Astrocyte (in vitro differentiated cells and primary cell): ENCODE data around the gene KIF5A. TPM values are rescaled to one million over a fixed set of nuclear protein-coding genes. Genes with fewer than 3 reads are reported as not detected.

ENCODE experiments used
- DNase-seq: peaks from one replicate; pipeline ENCODE4 v3.0.0-alpha.2; 2010; ENCODE audit warnings: low read depth
- FAIRE-seq: peaks from 2 replicates; lab custom pipeline; 2011; peaks lifted over from hg19 to GRCh38; lab: Jason Lieb, UNC
- H2AFZ ChIP-seq: 2 replicates; pipeline ENCODE4 v1.6.0; 2012; ENCODE audit warnings: low read depth, low read length, inconsistent platforms
- H3K27ac ChIP-seq: 2 replicates; pipeline ENCODE4 v1.5.1; 2011; ENCODE audit warnings: low read depth, low read length, inconsistent platforms
- H3K27me3 ChIP-seq: 2 replicates; pipeline ENCODE4 v1.6.0; 2011; ENCODE audit warnings: low read length, inconsistent platforms; ENCODE audit not compliant: insufficient read depth
- H3K36me3 ChIP-seq: 2 replicates; pipeline ENCODE4 v1.5.1; 2011; ENCODE audit warnings: low read length, inconsistent platforms; ENCODE audit not compliant: insufficient read depth
- H3K4me1 ChIP-seq: 2 replicates; pipeline ENCODE4 v1.5.1; 2011; ENCODE audit warnings: low read length, inconsistent platforms; ENCODE audit not compliant: insufficient read depth
- H3K4me2 ChIP-seq: 2 replicates; pipeline ENCODE4 v1.6.0; 2012; ENCODE audit warnings: low read length, inconsistent platforms
- H3K4me3 ChIP-seq: 2 replicates; pipeline ENCODE4 v1.5.1; 2011; ENCODE audit warnings: low read depth, mild to moderate bottlenecking, low read length, inconsistent platforms; ENCODE audit not compliant: insufficient read depth
- H3K79me2 ChIP-seq: 2 replicates; pipeline ENCODE4 v1.6.0; 2012; ENCODE audit warnings: mild to moderate bottlenecking, low read length, inconsistent platforms; ENCODE audit not compliant: insufficient read depth
- H3K9ac ChIP-seq: 2 replicates; pipeline ENCODE4 v1.6.0; 2012; ENCODE audit warnings: mild to moderate bottlenecking, low read length, inconsistent platforms
- H3K9me3 ChIP-seq: 2 replicates; pipeline ENCODE4 v1.5.1; 2012; ENCODE audit warnings: low read depth, mild to moderate bottlenecking, low read length, inconsistent platforms; ENCODE audit not compliant: insufficient read depth
- H4K20me1 ChIP-seq: 2 replicates; pipeline ENCODE4 v1.6.0; 2012; ENCODE audit warnings: low read length, inconsistent platforms; ENCODE audit not compliant: insufficient read depth
- H3K27ac Mint-ChIP-seq: one replicate; pipeline ENCODE4 v1.8.0; 2021; ENCODE audit warnings: mild to moderate bottlenecking, mixed read lengths; ENCODE audit not compliant: unreplicated experiment
- H3K27me3 Mint-ChIP-seq: one replicate; pipeline ENCODE4 v1.8.0; 2021; ENCODE audit warnings: low read depth, mixed read lengths; ENCODE audit not compliant: unreplicated experiment
- H3K36me3 Mint-ChIP-seq: one replicate; pipeline ENCODE4 v1.8.0; 2021; ENCODE audit warnings: low read depth, mixed read lengths; ENCODE audit not compliant: unreplicated experiment
- H3K4me1 Mint-ChIP-seq: one replicate; pipeline ENCODE4 v1.8.0; 2021; ENCODE audit warnings: low read depth, mixed read lengths; ENCODE audit not compliant: unreplicated experiment
- H3K4me3 Mint-ChIP-seq: one replicate; pipeline ENCODE4 v1.8.0; 2021; ENCODE audit warnings: mild to moderate bottlenecking, moderate library complexity, mixed read lengths; ENCODE audit not compliant: unreplicated experiment
- H3K9me3 Mint-ChIP-seq: one replicate; pipeline ENCODE4 v1.8.0; 2021; ENCODE audit warnings: mild to moderate bottlenecking, mixed read lengths; ENCODE audit not compliant: unreplicated experiment
- EZH2 ChIP-seq: IDR thresholded peaks from 2 replicates; pipeline ENCODE4 v1.6.1; 2012; ENCODE audit warnings: mild to moderate bottlenecking, low read length, inconsistent platforms; ENCODE audit not compliant: insufficient read depth
- total RNA-seq: library from RNA; stranded (reverse); gene quantifications from 2 replicates; pipeline ENCODE4 v1.2.1, GENCODE V29; 2021
- TF ChIP-seq, protein P1 (sequence below): IDR thresholded peaks from 2 replicates; pipeline ENCODE4 v1.5.1; 2011; ENCODE audit warnings: low read depth, mild to moderate bottlenecking, inconsistent platforms, low read length, moderate library complexity; ENCODE audit not compliant: insufficient read depth

The KIF5A gene
- total RNA-seq, 1 donor from 2014 or later = 7.2 TPM

DNA sequence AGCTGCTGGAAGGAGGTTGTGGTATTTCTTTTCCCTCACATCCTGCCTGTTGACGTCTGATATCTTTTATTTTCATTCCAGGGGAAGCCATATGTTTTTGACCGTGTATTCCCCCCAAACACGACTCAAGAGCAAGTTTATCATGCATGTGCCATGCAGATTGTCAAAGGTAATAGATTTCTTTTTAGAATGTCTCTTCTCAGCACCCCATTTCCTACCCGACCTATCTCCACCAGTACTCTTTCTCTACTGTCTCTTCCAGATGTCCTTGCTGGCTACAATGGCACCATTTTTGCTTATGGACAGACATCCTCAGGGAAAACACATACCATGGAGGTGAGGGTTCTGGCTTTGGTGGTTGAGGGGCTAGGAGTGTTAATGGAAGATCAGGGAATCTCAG is 13.5 kb downstream of the KIF5A start:
- no peak for FAIRE-seq
- H3K9me3 ChIP-seq = no peaks in the 10 kb centered on the region
- no peaks in the 10 kb centered on the region for H3K79me2 ChIP-seq
- no peak overlapping the region for H2AFZ ChIP-seq
- peaks cover 3% of the 10 kb centered on the region for H3K4me1 ChIP-seq
- TF ChIP-seq, protein P1, sequence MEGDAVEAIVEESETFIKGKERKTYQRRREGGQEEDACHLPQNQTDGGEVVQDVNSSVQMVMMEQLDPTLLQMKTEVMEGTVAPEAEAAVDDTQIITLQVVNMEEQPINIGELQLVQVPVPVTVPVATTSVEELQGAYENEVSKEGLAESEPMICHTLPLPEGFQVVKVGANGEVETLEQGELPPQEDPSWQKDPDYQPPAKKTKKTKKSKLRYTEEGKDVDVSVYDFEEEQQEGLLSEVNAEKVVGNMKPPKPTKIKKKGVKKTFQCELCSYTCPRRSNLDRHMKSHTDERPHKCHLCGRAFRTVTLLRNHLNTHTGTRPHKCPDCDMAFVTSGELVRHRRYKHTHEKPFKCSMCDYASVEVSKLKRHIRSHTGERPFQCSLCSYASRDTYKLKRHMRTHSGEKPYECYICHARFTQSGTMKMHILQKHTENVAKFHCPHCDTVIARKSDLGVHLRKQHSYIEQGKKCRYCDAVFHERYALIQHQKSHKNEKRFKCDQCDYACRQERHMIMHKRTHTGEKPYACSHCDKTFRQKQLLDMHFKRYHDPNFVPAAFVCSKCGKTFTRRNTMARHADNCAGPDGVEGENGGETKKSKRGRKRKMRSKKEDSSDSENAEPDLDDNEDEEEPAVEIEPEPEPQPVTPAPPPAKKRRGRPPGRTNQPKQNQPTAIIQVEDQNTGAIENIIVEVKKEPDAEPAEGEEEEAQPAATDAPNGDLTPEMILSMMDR = no peak
- TF ChIP-seq EZH2 = no peak
- no peak overlapping the region for H3K4me2 ChIP-seq
- Mint-ChIP-seq H3K4me1 (no peaks in the 10 kb centered on the region), H3K9me3 (peaks cover 1% of the 10 kb centered on the region), H3K27ac (no peak overlapping the region), H3K36me3 (peaks cover 19% of the 10 kb centered on the region), H3K4me3 (no peak overlapping the region), H3K27me3 (peaks cover 12% of the 10 kb centered on the region)
- no peak overlapping the region for H3K4me3 ChIP-seq
- peaks cover 4% of the 10 kb centered on the region for H3K36me3 ChIP-seq
- H4K20me1 ChIP-seq = no peaks in the 10 kb centered on the region
- no peaks in the 10 kb centered on the region for H3K27me3 ChIP-seq
- no peak overlapping the region for H3K27ac ChIP-seq
- no peak for DNase-seq
- H3K9ac ChIP-seq = no peak overlapping the region

DNA sequence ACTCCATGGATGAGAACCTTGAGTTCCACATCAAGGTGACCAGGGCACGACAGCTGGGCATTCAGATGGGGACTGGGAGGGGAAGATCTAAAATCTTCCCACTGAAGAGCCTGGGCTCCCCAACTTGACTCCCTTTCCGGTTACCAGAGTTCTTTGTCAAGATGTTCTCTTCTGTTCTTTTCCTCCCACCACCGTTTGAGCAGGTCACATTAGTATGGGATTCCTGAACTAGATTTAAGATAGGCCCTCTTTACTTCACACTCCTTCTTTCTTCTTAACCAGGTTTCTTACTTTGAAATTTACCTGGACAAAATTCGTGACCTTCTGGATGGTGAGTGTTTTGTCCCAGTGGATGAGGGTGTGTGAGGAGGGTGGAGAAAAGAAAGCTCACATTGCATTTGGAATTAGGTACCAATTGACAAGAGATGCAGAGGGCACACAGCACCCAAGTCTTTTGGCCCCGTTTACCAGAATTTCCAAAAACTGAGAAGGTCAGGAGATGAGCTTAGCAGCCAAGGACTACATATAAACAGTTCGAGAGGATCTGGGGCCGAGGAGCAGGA is 14.4 kb downstream of the KIF5A start:
- H3K4me2 ChIP-seq = no peak overlapping the region
- no peak overlapping the region for H3K27ac ChIP-seq
- Mint-ChIP-seq H3K36me3 (peaks cover 27% of the 10 kb centered on the region), H3K4me1 (no peaks in the 10 kb centered on the region), H3K9me3 (peaks cover 1% of the 10 kb centered on the region), H3K27ac (no peak overlapping the region), H3K27me3 (peaks cover 12% of the 10 kb centered on the region), H3K4me3 (no peak overlapping the region)
- DNase-seq (no peak), FAIRE-seq (no peak)
- H3K4me1 ChIP-seq = peaks cover 3% of the 10 kb centered on the region
- H2AFZ ChIP-seq = no peak overlapping the region
- no peak overlapping the region for H3K4me3 ChIP-seq
- H3K9me3 ChIP-seq = no peaks in the 10 kb centered on the region
- H3K27me3 ChIP-seq = no peaks in the 10 kb centered on the region
- no peak for TF ChIP-seq EZH2
- TF ChIP-seq, protein P1 = no peak
- no peaks in the 10 kb centered on the region for H3K79me2 ChIP-seq
- peaks cover 4% of the 10 kb centered on the region for H3K36me3 ChIP-seq
- H4K20me1 ChIP-seq = no peaks in the 10 kb centered on the region
- no peak overlapping the region for H3K9ac ChIP-seq

- Mint-ChIP-seq H3K27me3 (peaks cover 9% of the 10 kb centered on the region), H3K27ac (no peak overlapping the region), H3K4me3 (peak overlapping the region; percentile 12), H3K9me3 (no peaks in the 10 kb centered on the region), H3K36me3 (peaks cover 43% of the 10 kb centered on the region), H3K4me1 (no peaks in the 10 kb centered on the region)
- H3K4me2 ChIP-seq = no peak overlapping the region
- H2AFZ ChIP-seq = no peak overlapping the region
- FAIRE-seq (no peak), DNase-seq (no peak)
- H3K9me3 ChIP-seq = no peaks in the 10 kb centered on the region
- no peaks in the 10 kb centered on the region for H3K4me1 ChIP-seq
- H3K9ac ChIP-seq = no peak overlapping the region
- peaks cover under 1% of the 10 kb centered on the region for H3K36me3 ChIP-seq
- H3K27me3 ChIP-seq = no peaks in the 10 kb centered on the region
- H3K79me2 ChIP-seq = no peaks in the 10 kb centered on the region
- H4K20me1 ChIP-seq = no peaks in the 10 kb centered on the region
- H3K27ac ChIP-seq = no peak overlapping the region
- TF ChIP-seq EZH2 = no peak
- TF ChIP-seq, protein P1 = no peak
- no peak overlapping the region for H3K4me3 ChIP-seq
Observed at GRCh38 chr12:57568838-57569237, 19.0 kb downstream of the KIF5A start.
